Upper lobe of right lung (tissue), 1 donor: ENCODE measurements around the gene ZSCAN25. TPM values are rescaled to one million over a fixed set of nuclear protein-coding genes. Genes with fewer than 3 reads are reported as not detected.

Experiments used
- ATAC-seq: fragments of 200-7000 bp; cut with Tn5 transposase; one replicate; pipeline ENCODE4 v1.9.1; 2020; ENCODE audit warnings: mild to moderate bottlenecking, moderate library complexity
- DNase-seq: peaks from one replicate; pipeline ENCODE4 v3.0.0-alpha.2; 2020
- H3K27ac ChIP-seq: fragments of 200-600 bp; one replicate; pipeline ENCODE4 v1.8.0; 2022
- H3K27me3 ChIP-seq: fragments of 200-600 bp; one replicate; pipeline ENCODE4 v1.8.0; 2022; ENCODE audit warnings: mild to moderate bottlenecking
- H3K36me3 ChIP-seq: fragments of 200-600 bp; one replicate; pipeline ENCODE4 v1.8.0; 2022
- H3K4me1 ChIP-seq: fragments of 200-600 bp; one replicate; pipeline ENCODE4 v1.8.0; 2022
- H3K4me3 ChIP-seq: fragments of 200-600 bp; one replicate; pipeline ENCODE4 v1.8.0; 2022; ENCODE audit warnings: mild to moderate bottlenecking
- H3K9me3 ChIP-seq: fragments of 200-600 bp; one replicate; pipeline ENCODE4 v1.8.0; 2022
- CTCF ChIP-seq: fragments of 200-600 bp; IDR thresholded peaks from one replicate; pipeline ENCODE4 v1.8.0; 2022; ENCODE audit warnings: antibody characterized with exemption
- intact Hi-C: fragments of 100-400 bp; cut with DNase I; formaldehyde crosslinking; loops from one replicate; pipeline ENCODE4 v1.11.0; 2022
- total RNA-seq: library from RNA; stranded (reverse); fragmentation: NEBNext Ultra II Directional; extraction: Animal tissue kit (Norgen Biotek cat#: 25700); gene quantifications from one replicate; pipeline ENCODE4 v1.2.1, GENCODE V29; 2021
- donor health status: DM: no; HTN: yes; CAD: no; lungs with severe emphysema.

ZSCAN25 gene
- total RNA-seq, 1 donor from 2014 or later, result 18.3 TPM

GRCh38 chr7:99625321-99625720 is 8.6 kb downstream of the ZSCAN25 start:
- DNase-seq (no peak), ATAC-seq (no peak)
- no peaks in the 10 kb centered on the region for H3K9me3 ChIP-seq
- no peak overlapping the region for H3K4me3 ChIP-seq
- no peak overlapping the region for H3K27ac ChIP-seq
- H3K4me1 ChIP-seq, result no peaks in the 10 kb centered on the region
- no peaks in the 10 kb centered on the region for H3K27me3 ChIP-seq
- intact Hi-C loops, result no loop called here
- H3K36me3 ChIP-seq, result peaks cover 100% of the 10 kb centered on the region
- TF ChIP-seq CTCF, result no peak

DNA sequence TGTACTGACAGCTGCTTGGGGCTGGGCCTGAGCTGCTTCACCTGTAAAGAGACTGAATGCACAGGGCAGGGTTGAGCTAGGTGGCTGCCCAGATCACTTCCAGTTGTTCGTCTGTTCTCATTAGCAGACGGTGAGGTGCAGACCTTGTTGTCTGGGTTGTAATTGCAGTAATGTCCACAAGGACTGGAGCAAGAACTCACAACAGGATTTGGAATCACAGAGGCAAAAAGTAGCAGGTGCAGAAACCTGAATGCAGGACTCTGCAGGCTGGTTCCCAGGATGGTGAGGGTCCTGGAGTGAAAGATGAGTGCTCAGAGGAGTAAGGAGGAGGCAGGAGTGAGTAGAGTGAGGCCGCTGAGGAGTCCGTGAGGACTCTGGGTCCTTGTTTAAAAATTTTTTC is 9.2 kb downstream of the ZSCAN25 start:
- H3K36me3 ChIP-seq, result peaks cover 100% of the 10 kb centered on the region
- TF ChIP-seq CTCF, result no peak

GRCh38 chr7:99626661-99627060 is 9.9 kb downstream of the ZSCAN25 start:
- H3K36me3 ChIP-seq, result peaks cover 100% of the 10 kb centered on the region
- TF ChIP-seq CTCF, result no peak
- no peak overlapping the region for H3K4me3 ChIP-seq
- DNase-seq (no peak), ATAC-seq (no peak)
- intact Hi-C loops, result no loop called here
- H3K9me3 ChIP-seq, result no peaks in the 10 kb centered on the region
- H3K27ac ChIP-seq, result no peak overlapping the region
- no peaks in the 10 kb centered on the region for H3K27me3 ChIP-seq
- H3K4me1 ChIP-seq, result no peaks in the 10 kb centered on the region

More for the DNA sequence above, 9.2 kb downstream of the ZSCAN25 start:
- no peak for DNase-seq
- no peaks in the 10 kb centered on the region for H3K27me3 ChIP-seq
- H3K9me3 ChIP-seq, result no peaks in the 10 kb centered on the region
- intact Hi-C loops, result no loop called here
- H3K4me3 ChIP-seq, result no peak overlapping the region
- no peak for ATAC-seq
- no peak overlapping the region for H3K27ac ChIP-seq
- H3K4me1 ChIP-seq, result no peaks in the 10 kb centered on the region

GRCh38 chr7:99627513-99627912 is 10.8 kb downstream of the ZSCAN25 start:
- Histone ChIP-seq H3K9me3 (no peaks in the 10 kb centered on the region), H3K4me3 (no peak overlapping the region), H3K4me1 (no peaks in the 10 kb centered on the region), H3K27ac (no peak overlapping the region), H3K27me3 (no peaks in the 10 kb centered on the region), H3K36me3 (peaks cover 99% of the 10 kb centered on the region)
- no peak for TF ChIP-seq CTCF
- ATAC-seq (no peak), DNase-seq (no peak)
- intact Hi-C loops, result no loop called here

DNA sequence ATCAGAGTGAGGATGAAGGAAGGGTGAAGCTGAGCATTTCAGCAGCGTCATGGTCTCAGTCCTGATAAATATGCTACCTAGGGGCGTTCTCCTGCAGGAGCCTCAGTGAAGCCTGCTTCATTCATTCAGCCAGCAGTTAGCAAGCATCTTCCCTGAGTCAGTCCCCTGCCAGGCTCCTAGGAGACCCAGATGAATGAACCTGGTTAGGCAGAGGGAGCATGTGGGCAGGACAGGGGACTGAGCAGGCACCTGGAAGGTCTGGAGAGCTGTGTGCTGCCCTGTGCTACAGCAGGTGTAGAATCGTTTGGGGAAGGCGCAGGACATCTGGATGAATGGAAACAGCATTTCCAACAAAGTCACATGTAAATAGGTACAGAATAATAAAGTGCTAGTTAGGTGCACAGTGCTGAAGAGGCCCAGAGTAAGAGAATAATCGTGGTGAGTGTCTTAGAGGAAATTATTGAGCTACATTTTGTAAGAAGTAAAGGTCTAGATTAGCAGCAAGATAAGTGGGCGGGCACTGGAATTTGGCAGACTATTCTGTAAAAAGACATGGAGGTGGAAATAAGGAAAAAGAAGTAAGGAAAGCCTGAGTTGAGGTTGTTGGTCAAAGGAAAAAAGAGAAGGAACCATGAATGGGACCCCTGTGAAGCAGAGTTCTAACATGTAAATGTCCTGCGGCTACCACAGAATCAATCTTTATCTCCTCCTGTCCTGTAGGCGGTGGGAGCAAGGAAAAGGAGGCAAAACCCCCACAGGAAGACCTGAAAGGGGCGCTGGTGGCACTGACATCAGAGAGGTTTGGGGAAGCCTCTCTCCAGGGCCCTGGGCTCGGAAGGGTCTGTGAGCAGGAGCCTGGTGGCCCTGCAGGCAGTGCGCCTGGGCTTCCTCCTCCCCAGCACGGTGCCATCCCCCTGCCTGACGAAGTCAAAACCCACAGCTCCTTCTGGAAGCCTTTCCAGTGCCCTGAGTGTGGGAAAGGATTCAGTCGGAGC is 12.0 kb downstream of the ZSCAN25 start:
- Histone ChIP-seq H3K4me1 (no peaks in the 10 kb centered on the region), H3K9me3 (no peaks in the 10 kb centered on the region), H3K27me3 (no peaks in the 10 kb centered on the region), H3K27ac (no peak overlapping the region), H3K4me3 (no peak overlapping the region), H3K36me3 (peaks cover 99% of the 10 kb centered on the region)
- no peak for DNase-seq
- intact Hi-C loops, result no loop called here
- no peak for TF ChIP-seq CTCF
- no peak for ATAC-seq
